CD4-positive, alpha-beta memory T cell (primary cell): ENCODE measurements around the gene TEX35. TPM values are rescaled to one million over a fixed set of nuclear protein-coding genes. Genes with fewer than 3 reads are reported as not detected.

Source experiments
- CTCF ChIA-PET: fragments of 350-600 bp; sonication (Branson Sonifier 250); formaldehyde crosslinking; loops from one replicate; lab custom pipeline; 2021; ENCODE audit warnings: inconsistent platforms; ENCODE audit not compliant: partially characterized antibody; lab: Charles Lee
- POLR2A ChIA-PET: fragments of 350-600 bp; sonication (Branson Sonifier 250); formaldehyde crosslinking; loops from one replicate; lab custom pipeline; 2021; ENCODE audit not compliant: partially characterized antibody; lab: Charles Lee
- DNase-seq, 5 donors: peaks; one replicate each; pipeline versions ENCODE4 v3.0.0 to v3.0.0-alpha.2; 2020 to 2022; ENCODE audit warnings: mixed read lengths in 1 of 5
- H3K27ac ChIP-seq: one replicate; pipeline ENCODE4 v1.7.0; 2013; ENCODE audit warnings: low read depth, low read length
- H3K27me3 ChIP-seq: 2 replicates; pipeline ENCODE4 v1.7.0; 2013; ENCODE audit warnings: mild to moderate bottlenecking, low read length, moderate library complexity; ENCODE audit not compliant: insufficient read depth
- H3K36me3 ChIP-seq: 2 replicates; pipeline ENCODE4 v1.7.0; 2013; ENCODE audit warnings: mild to moderate bottlenecking, low read length, moderate library complexity; ENCODE audit not compliant: insufficient read depth
- H3K4me1 ChIP-seq: 2 replicates; pipeline ENCODE4 v1.7.0; 2013; ENCODE audit warnings: mild to moderate bottlenecking, low read length, moderate library complexity; ENCODE audit not compliant: insufficient read depth
- H3K4me3 ChIP-seq, 2 donors: one replicate each; pipeline ENCODE4 v1.7.0; 2013; ENCODE audit warnings: low read length in 2 of 2, mild to moderate bottlenecking in 1 of 2
- H3K9me3 ChIP-seq, 2 donors: one replicate each; pipeline ENCODE4 v1.7.0; 2013; ENCODE audit warnings: low read length in 2 of 2, control low read depth in 1 of 2; ENCODE audit not compliant: control insufficient read depth in 1 of 2
- H3K27ac Mint-ChIP-seq, 7 donors: one replicate each; pipeline ENCODE4 v1.8.0; 2020 to 2021; ENCODE audit warnings: mixed read lengths in 7 of 7, mild to moderate bottlenecking in 6 of 7, inconsistent platforms in 3 of 7, moderate library complexity in 3 of 7
- H3K27me3 Mint-ChIP-seq, 2 donors: one replicate each; pipeline ENCODE4 v1.8.0; 2020 to 2021; ENCODE audit warnings: mixed read lengths in 2 of 2
- H3K36me3 Mint-ChIP-seq, 2 donors: one replicate each; pipeline ENCODE4 v1.8.0; 2020 to 2021; ENCODE audit warnings: mixed read lengths in 2 of 2, inconsistent platforms in 1 of 2, mild to moderate bottlenecking in 1 of 2
- H3K4me1 Mint-ChIP-seq, 4 donors: one replicate each; pipeline ENCODE4 v1.8.0; 2020 to 2021; ENCODE audit warnings: mixed read lengths in 4 of 4, mild to moderate bottlenecking in 1 of 4
- H3K4me3 Mint-ChIP-seq, 8 donors: one replicate each; pipeline ENCODE4 v1.8.0; 2020 to 2021; ENCODE audit warnings: mixed read lengths in 8 of 8, mild to moderate bottlenecking in 7 of 8, moderate library complexity in 6 of 8, inconsistent platforms in 3 of 8
- H3K9me3 Mint-ChIP-seq, 8 donors: one replicate each; pipeline ENCODE4 v1.8.0; 2020 to 2021; ENCODE audit warnings: mixed read lengths in 8 of 8, mild to moderate bottlenecking in 5 of 8, inconsistent platforms in 3 of 8, moderate library complexity in 1 of 8
- intact Hi-C: fragments of 100-400 bp; cut with micrococcal nuclease; formaldehyde crosslinking; loops from one replicate; pipeline ENCODE4 v1.15.1; 2023
- polyA plus RNA-seq, 2 donors: library from polyadenylated mRNA; unstranded; fragments of 300-500 nt; fragmentation: Illumina TruSeq; gene quantifications; one replicate each; pipeline ENCODE4 v1.2.3, GENCODE V29; 2021
- total RNA-seq, 2 experiments: library from RNA; stranded (reverse); gene quantifications; one replicate each; pipeline ENCODE4 v1.2.3, GENCODE V29; 2021

The TEX35 gene
- total and polyA plus RNA-seq, 4 experiments from 2014 or later = 0.16 TPM; not detected in 3

DNA sequence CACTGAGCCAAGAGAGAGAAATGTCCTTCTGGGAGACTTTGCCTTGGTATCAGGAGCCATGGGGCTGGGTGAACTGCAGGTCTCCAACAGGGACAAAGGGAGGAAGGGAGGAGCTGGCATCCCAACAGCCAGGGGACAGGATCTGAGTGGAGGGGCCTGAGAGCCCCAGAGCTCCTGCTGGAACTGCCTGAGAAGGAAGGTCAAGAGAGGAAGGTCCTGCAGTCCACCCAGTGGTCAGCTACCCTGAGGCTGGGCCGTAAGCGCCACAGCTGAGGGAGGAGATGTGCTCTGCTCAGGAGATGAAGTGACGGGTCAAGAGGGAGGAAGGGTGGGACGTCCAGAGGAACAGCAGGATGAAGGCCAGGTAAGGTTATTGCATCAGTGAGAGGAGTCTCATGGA lies 8.6 kb upstream of the TEX35 start:
- CTCF ChIA-PET = interaction anchor here (1.2 kb wide), 1 partner anchor 23 kb away, joined by 3 read pairs; no protein-coding TSS in a partner anchor

DNA sequence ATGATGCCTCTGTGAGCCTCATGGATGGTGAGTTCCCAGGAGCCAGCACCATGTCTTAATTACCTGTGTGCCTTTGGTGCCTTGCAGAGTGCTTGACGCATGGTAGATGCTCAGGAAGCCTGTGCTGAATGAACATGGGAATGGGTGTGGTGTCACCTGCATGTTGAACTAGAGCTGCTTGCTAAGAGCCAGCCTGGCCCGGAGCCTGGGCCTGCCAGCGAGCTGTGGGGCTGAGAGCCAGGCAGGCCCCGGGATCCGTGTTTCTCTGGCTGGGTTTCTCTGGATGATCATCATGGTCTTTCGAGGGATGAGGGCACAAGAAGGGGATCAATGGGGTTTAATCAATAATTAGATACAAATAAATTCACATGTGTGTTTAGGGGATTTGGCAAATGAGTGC lies 6.7 kb upstream of the TEX35 start:
- Histone ChIP-seq H3K4me3 (no peak overlapping the region), H3K9me3 (no peaks in the 10 kb centered on the region), H3K27me3 (no peaks in the 10 kb centered on the region), H3K36me3 (no peaks in the 10 kb centered on the region), H3K4me1 (no peaks in the 10 kb centered on the region), H3K27ac (no peak overlapping the region)
- no peak overlapping the region for H3K4me3 Mint-ChIP-seq
- H3K27me3 Mint-ChIP-seq = peaks cover 0 to 5% of the 10 kb centered on the region in 2 donors
- no peak for DNase-seq
- intact Hi-C loops = no loop called here
- H3K27ac Mint-ChIP-seq = peak overlapping the region in 1 of 7 donors; percentile 25
- CTCF ChIA-PET = no interaction called here
- no peaks in the 10 kb centered on the region for H3K36me3 Mint-ChIP-seq
- no peaks in the 10 kb centered on the region for H3K4me1 Mint-ChIP-seq
- H3K9me3 Mint-ChIP-seq = no peaks in the 10 kb centered on the region
- POLR2A ChIA-PET = no interaction called here

More for the DNA sequence above, 8.6 kb upstream of the TEX35 start:
- intact Hi-C loops = no loop called here
- Histone ChIP-seq H3K4me3 (no peak overlapping the region), H3K27me3 (no peaks in the 10 kb centered on the region), H3K36me3 (no peaks in the 10 kb centered on the region), H3K27ac (no peak overlapping the region), H3K9me3 (no peaks in the 10 kb centered on the region), H3K4me1 (no peaks in the 10 kb centered on the region)
- Mint-ChIP-seq H3K9me3 (no peaks in the 10 kb centered on the region), H3K4me3 (no peak overlapping the region), H3K27ac (no peak overlapping the region), H3K27me3 (peaks cover 0 to 5% of the 10 kb centered on the region in 2 donors), H3K36me3 (no peaks in the 10 kb centered on the region), H3K4me1 (no peaks in the 10 kb centered on the region)
- no peak for DNase-seq
- POLR2A ChIA-PET = no interaction called here

DNA sequence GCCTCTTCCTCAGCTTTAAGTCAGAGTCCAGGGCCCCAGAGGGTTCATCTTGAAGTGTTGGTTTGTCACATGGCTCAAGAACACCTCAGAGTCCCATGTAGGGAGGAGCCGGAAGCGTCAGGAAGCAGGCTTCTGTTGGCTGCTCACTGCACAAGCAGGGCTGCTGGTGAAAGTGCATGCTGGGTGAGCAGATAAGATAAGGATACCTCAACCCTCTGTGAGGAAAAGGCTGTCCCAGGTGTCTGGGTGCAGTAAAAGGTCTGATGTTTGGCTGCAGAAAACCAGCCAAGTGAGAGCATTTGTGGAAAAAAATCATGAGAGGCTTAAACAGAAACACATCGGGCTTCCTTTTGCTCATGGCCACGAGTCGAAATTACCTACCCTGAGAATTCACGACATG lies 6.2 kb upstream of the TEX35 start:
- H3K4me3 Mint-ChIP-seq = no peak overlapping the region
- peaks cover 0 to 5% of the 10 kb centered on the region in 2 donors for H3K27me3 Mint-ChIP-seq
- no peaks in the 10 kb centered on the region for H3K27me3 ChIP-seq
- no peaks in the 10 kb centered on the region for H3K9me3 Mint-ChIP-seq
- intact Hi-C loops = no loop called here
- ChIA-PET POLR2A (no interaction called here), CTCF (no interaction called here)
- no peak overlapping the region for H3K4me3 ChIP-seq
- DNase-seq = no peak
- no peak overlapping the region for H3K27ac Mint-ChIP-seq
- no peaks in the 10 kb centered on the region for H3K36me3 Mint-ChIP-seq
- no peaks in the 10 kb centered on the region for H3K4me1 ChIP-seq
- H3K36me3 ChIP-seq = no peaks in the 10 kb centered on the region
- H3K4me1 Mint-ChIP-seq = no peaks in the 10 kb centered on the region
- H3K9me3 ChIP-seq = no peaks in the 10 kb centered on the region
- H3K27ac ChIP-seq = no peak overlapping the region

DNA sequence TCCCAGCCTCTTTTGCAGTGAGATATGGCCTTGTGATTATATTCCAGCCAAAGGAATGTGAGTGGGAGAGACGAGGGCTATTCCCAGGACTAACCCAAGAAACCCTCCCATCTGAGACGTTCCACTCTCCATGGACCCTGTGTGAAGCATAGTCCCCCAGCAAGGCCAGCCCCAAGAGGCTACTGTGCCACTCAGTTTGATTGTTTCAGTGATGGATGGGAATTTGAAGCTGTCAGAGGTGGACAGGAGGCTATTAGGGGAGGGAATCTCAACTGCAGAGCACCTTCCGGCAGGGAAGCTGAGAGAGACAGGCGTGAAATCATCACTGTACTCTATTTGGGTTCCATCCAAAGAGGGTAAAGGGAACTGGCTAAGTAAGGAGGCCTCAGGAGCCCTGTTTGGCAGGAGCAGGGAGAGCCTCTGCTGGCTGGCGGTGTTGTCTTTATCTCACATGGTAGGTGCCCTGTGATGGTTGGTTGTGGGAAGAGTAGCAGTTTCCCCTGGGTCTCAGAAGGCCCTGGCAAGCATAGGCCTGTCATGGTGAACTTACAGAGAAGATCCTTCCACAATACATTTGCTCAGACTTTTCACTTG lies 3.4 kb upstream of the TEX35 start:
- Mint-ChIP-seq H3K9me3 (no peaks in the 10 kb centered on the region), H3K27me3 (peaks cover 0 to 3% of the 10 kb centered on the region in 2 donors), H3K36me3 (no peaks in the 10 kb centered on the region), H3K4me3 (no peak overlapping the region), H3K27ac (no peak overlapping the region), H3K4me1 (no peaks in the 10 kb centered on the region)
- H3K4me1 ChIP-seq = no peaks in the 10 kb centered on the region
- no peak for DNase-seq
- no peaks in the 10 kb centered on the region for H3K9me3 ChIP-seq
- POLR2A ChIA-PET = no interaction called here
- H3K4me3 ChIP-seq = no peak overlapping the region
- CTCF ChIA-PET = no interaction called here
- no peaks in the 10 kb centered on the region for H3K27me3 ChIP-seq
- no peaks in the 10 kb centered on the region for H3K36me3 ChIP-seq
- intact Hi-C loops = no loop called here
- no peak overlapping the region for H3K27ac ChIP-seq

DNA sequence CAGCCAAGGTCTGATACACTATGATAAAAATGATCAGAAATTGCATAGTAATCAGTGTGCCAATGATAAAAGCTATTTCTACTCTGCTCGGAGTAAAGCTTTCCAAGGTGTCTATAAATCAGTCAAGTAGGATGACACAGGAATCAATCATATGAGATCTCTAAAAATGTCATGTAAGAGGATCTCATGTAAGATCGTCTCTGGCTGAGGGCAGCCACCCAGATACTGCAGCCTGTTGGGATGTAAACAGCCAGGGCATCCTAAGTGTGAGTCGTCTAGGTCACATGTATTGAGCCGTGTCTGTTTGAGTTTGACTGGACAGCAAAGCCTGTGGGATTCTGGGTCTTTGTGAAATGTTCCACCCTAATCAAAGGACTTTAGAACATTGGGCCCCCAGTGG lies 2.8 kb upstream of the TEX35 start:
- POLR2A ChIA-PET = no interaction called here
- H3K4me1 Mint-ChIP-seq = no peaks in the 10 kb centered on the region
- Histone ChIP-seq H3K36me3 (no peaks in the 10 kb centered on the region), H3K4me3 (no peak overlapping the region), H3K27ac (no peak overlapping the region), H3K27me3 (no peaks in the 10 kb centered on the region), H3K4me1 (no peaks in the 10 kb centered on the region), H3K9me3 (no peaks in the 10 kb centered on the region)
- intact Hi-C loops = no loop called here
- H3K4me3 Mint-ChIP-seq = no peak overlapping the region
- H3K27me3 Mint-ChIP-seq = peaks cover 0 to 3% of the 10 kb centered on the region in 2 donors
- DNase-seq = no peak
- no peak overlapping the region for H3K27ac Mint-ChIP-seq
- H3K9me3 Mint-ChIP-seq = no peaks in the 10 kb centered on the region
- CTCF ChIA-PET = no interaction called here
- no peaks in the 10 kb centered on the region for H3K36me3 Mint-ChIP-seq

DNA sequence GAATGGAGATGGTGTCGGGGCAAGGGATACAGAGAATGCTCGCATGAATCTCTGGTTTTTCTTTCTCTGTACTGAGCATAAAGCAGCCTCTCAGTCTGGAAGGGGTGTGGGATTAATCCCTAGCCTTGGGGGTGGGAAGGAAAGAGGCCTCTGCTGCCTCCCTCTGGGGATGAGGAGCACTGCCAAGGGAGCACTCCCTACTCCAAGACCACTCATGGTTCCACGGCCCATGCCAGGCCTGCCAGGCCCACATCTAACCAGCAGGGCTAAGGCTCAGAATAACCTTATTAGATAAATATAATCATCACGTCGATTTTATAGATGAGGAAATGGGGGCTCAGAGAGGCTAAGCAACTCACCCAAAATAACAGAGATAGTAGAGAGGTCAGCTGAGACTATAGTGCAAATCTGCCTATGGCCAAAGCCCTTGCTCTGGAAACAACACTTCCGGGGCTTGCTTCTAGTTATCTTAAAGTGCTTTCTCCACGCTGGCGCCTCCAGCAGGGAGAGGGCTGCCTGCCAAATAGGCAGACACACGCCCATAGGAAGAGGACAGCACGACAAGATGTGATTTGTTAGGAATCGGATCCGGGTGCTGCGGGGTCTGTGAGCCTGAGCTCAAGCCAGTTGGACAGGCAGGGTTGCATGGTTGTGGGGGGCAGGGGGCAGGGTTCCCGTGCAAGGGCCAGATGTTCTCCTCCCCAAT lies 522 bp downstream of the TEX35 start:
- Mint-ChIP-seq H3K36me3 (no peaks in the 10 kb centered on the region), H3K27me3 (peaks cover 0 to 3% of the 10 kb centered on the region in 2 donors), H3K4me3 (no peak overlapping the region), H3K27ac (no peak overlapping the region), H3K4me1 (no peaks in the 10 kb centered on the region), H3K9me3 (no peaks in the 10 kb centered on the region)
- no peak for DNase-seq
- POLR2A ChIA-PET = no interaction called here
- no peaks in the 10 kb centered on the region for H3K36me3 ChIP-seq
- no peaks in the 10 kb centered on the region for H3K9me3 ChIP-seq
- no peaks in the 10 kb centered on the region for H3K4me1 ChIP-seq
- H3K27ac ChIP-seq = no peak overlapping the region
- no peaks in the 10 kb centered on the region for H3K27me3 ChIP-seq
- CTCF ChIA-PET = no interaction called here
- H3K4me3 ChIP-seq = no peak overlapping the region
- intact Hi-C loops = no loop called here

DNA sequence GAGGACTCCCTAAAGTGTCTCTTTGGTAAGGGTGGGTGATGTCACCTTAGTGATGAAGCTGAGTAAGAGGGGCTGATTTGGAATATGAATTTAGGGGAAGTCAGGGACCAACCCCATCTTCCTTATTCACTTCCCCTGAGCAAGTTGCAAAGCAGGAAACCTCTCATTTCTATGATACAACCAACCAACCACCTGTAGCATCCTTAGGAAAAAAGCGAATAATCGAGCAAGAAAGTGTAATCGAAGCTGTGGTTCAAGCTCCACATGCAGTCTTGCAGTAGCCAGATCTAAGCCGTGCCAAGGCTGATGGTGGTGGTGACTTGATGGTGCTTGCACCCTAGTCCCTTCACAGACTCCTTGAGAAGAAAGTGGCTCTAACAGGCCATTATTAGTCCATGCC lies 3.2 kb downstream of the TEX35 start:
- peaks cover 0 to 3% of the 10 kb centered on the region in 2 donors for H3K27me3 Mint-ChIP-seq
- no peaks in the 10 kb centered on the region for H3K36me3 ChIP-seq
- no peak overlapping the region for H3K27ac ChIP-seq
- no peaks in the 10 kb centered on the region for H3K4me1 Mint-ChIP-seq
- H3K9me3 ChIP-seq = no peaks in the 10 kb centered on the region
- H3K36me3 Mint-ChIP-seq = no peaks in the 10 kb centered on the region
- ChIA-PET POLR2A (no interaction called here), CTCF (interaction anchor here (0.7 to 1.2 kb wide), 2 partner anchors 15 to 16 kb away, joined by 3 to 4 read pairs; no protein-coding TSS in a partner anchor)
- no peak for DNase-seq
- no peak overlapping the region for H3K27ac Mint-ChIP-seq
- H3K4me3 ChIP-seq = no peak overlapping the region
- no peaks in the 10 kb centered on the region for H3K4me1 ChIP-seq
- intact Hi-C loops = no loop called here
- H3K27me3 ChIP-seq = no peaks in the 10 kb centered on the region
- no peak overlapping the region for H3K4me3 Mint-ChIP-seq
- no peaks in the 10 kb centered on the region for H3K9me3 Mint-ChIP-seq
